ENCODE measurements around the gene LDLRAD3. TPM values are rescaled to one million over a fixed set of nuclear protein-coding genes. Genes with fewer than 3 reads are reported as not detected.

The LDLRAD3 gene
- total RNA-seq, 1 donor = 10.5 TPM

GRCh38 chr11:36211761-36212430 is 268.0 kb downstream of the LDLRAD3 start:
- TF ChIP-seq CTCF (IDR thresholded peaks at IDR 0.05; ENCODE audit: extremely low read depth, low read depth, low read length) = no peak
- H3K4me3 ChIP-seq (ENCODE audit: insufficient read depth, low read length) = no peak overlapping the region
- H3K79me2 ChIP-seq (ENCODE audit: insufficient read depth, low read length) = no peaks in the 10 kb centered on the region
- no peak overlapping the region for H3K27ac ChIP-seq (ENCODE audit: low read depth, low read length)
- H3K4me2 ChIP-seq (ENCODE audit: insufficient read depth, low read length) = no peak overlapping the region
- H3K36me3 ChIP-seq (ENCODE audit: insufficient read depth, low read length) = no peaks in the 10 kb centered on the region
- no peaks in the 10 kb centered on the region for H3K4me1 ChIP-seq (ENCODE audit: insufficient read depth, low read length)
- DNase-seq (ENCODE audit: insufficient read length, low spot score, missing footprints) = no peak
- no peaks in the 10 kb centered on the region for H4K20me1 ChIP-seq (ENCODE audit: insufficient read depth, low read length)
- H3K9me3 ChIP-seq (ENCODE audit: low read depth, low read length) = no peaks in the 10 kb centered on the region
- no peak overlapping the region for H2AFZ ChIP-seq (ENCODE audit: low read length)
- no peaks in the 10 kb centered on the region for H3K27me3 ChIP-seq (ENCODE audit: insufficient read depth, low read length)

GRCh38 chr11:36212564-36213392 is 268.9 kb downstream of the LDLRAD3 start:
- no peaks in the 10 kb centered on the region for H4K20me1 ChIP-seq (ENCODE audit: insufficient read depth, low read length)
- no peaks in the 10 kb centered on the region for H3K9me3 ChIP-seq (ENCODE audit: low read depth, low read length)
- H3K36me3 ChIP-seq (ENCODE audit: insufficient read depth, low read length) = no peaks in the 10 kb centered on the region
- no peaks in the 10 kb centered on the region for H3K79me2 ChIP-seq (ENCODE audit: insufficient read depth, low read length)
- H2AFZ ChIP-seq (ENCODE audit: low read length) = no peak overlapping the region
- no peaks in the 10 kb centered on the region for H3K27me3 ChIP-seq (ENCODE audit: insufficient read depth, low read length)
- H3K4me3 ChIP-seq (ENCODE audit: insufficient read depth, low read length) = no peak overlapping the region
- H3K27ac ChIP-seq (ENCODE audit: low read depth, low read length) = no peak overlapping the region
- no peak for TF ChIP-seq CTCF (IDR thresholded peaks at IDR 0.05; ENCODE audit: extremely low read depth, low read depth, low read length)
- H3K4me1 ChIP-seq (ENCODE audit: insufficient read depth, low read length) = no peaks in the 10 kb centered on the region
- no peak overlapping the region for H3K4me2 ChIP-seq (ENCODE audit: insufficient read depth, low read length)
- DNase-seq (ENCODE audit: insufficient read length, low spot score, missing footprints) = no peak

- H2AFZ ChIP-seq (ENCODE audit: low read length) = no peak overlapping the region
- no peak overlapping the region for H3K4me3 ChIP-seq (ENCODE audit: insufficient read depth, low read length)
- no peaks in the 10 kb centered on the region for H3K79me2 ChIP-seq (ENCODE audit: insufficient read depth, low read length)
These were observed 269.6 kb downstream of the LDLRAD3 start for GRCh38 chr11:36213393-36213840.

More at GRCh38 chr11:36213393-36213840, 269.6 kb downstream of the LDLRAD3 start:
- Histone ChIP-seq H3K4me1 (ENCODE audit: insufficient read depth, low read length) (no peaks in the 10 kb centered on the region), H3K36me3 (ENCODE audit: insufficient read depth, low read length) (no peaks in the 10 kb centered on the region), H3K9me3 (ENCODE audit: low read depth, low read length) (no peaks in the 10 kb centered on the region), H3K27ac (ENCODE audit: low read depth, low read length) (no peak overlapping the region), H4K20me1 (ENCODE audit: insufficient read depth, low read length) (no peaks in the 10 kb centered on the region), H3K27me3 (ENCODE audit: insufficient read depth, low read length) (no peaks in the 10 kb centered on the region), H3K4me2 (ENCODE audit: insufficient read depth, low read length) (no peak overlapping the region)
- no peak for DNase-seq (ENCODE audit: insufficient read length, low spot score, missing footprints)
- no peak for TF ChIP-seq CTCF (IDR thresholded peaks at IDR 0.05; ENCODE audit: extremely low read depth, low read depth, low read length)

All from osteoblast (primary cell).